K562 (cell line): ENCODE measurements around the gene FEV. TPM values are rescaled to one million over a fixed set of nuclear protein-coding genes. Genes with fewer than 3 reads are reported as not detected.
A peak's percentile ranks its signal among the peaks of the same experiment; 100 is the strongest.

Experiments
- ARID2 ChIP-seq: fragments of 450-650 bp; IDR thresholded peaks from 2 replicates; pipeline ENCODE4 v1.6.1; 2017; ENCODE audit warnings: antibody characterized with exemption, mild to moderate bottlenecking
- CBFA2T2 ChIP-seq: fragments of 450-650 bp; conservative IDR thresholded peaks from 2 replicates; pipeline ENCODE4 v1.6.1; 2017; ENCODE audit warnings: mild to moderate bottlenecking
- CBX3 ChIP-seq, 2 experiments: IDR thresholded peaks; 1 replicate in 1 of 2; 2 replicates in 1 of 2; pipeline ENCODE4 v1.6.1; 2012; ENCODE audit warnings: inconsistent platforms in 2 of 2, low read length in 2 of 2, borderline replicate concordance in 1 of 2, control low read depth in 1 of 2
- CREM ChIP-seq: IDR thresholded peaks from 2 replicates; pipeline ENCODE4 v1.6.1; 2014; ENCODE audit warnings: antibody characterized with exemption, low read depth
- ERF ChIP-seq: fragments of 450-650 bp; formaldehyde crosslinking; IDR thresholded peaks from 2 replicates; pipeline ENCODE4 v1.4.0; 2020; ENCODE audit warnings: mild to moderate bottlenecking, mixed read lengths
- ESRRA ChIP-seq: fragments of 450-650 bp; IDR thresholded peaks from 2 replicates; pipeline ENCODE4 v1.6.1; 2014; ENCODE audit warnings: low read depth, mild to moderate bottlenecking, moderate library complexity, borderline replicate concordance
- FOXK2 ChIP-seq, 2 experiments: fragments of 450-650 bp; IDR thresholded peaks in 1 of 2; conservative IDR thresholded peaks in 1 of 2; 2 replicates each; pipeline ENCODE4 v1.6.1; 2016; ENCODE audit warnings: low read depth in 2 of 2, mild to moderate bottlenecking in 1 of 2
- FOXM1 ChIP-seq, 2 experiments: fragments of 450-650 bp in 1 of 2; sonication (generic) in 1 of 2; formaldehyde crosslinking in 1 of 2; IDR thresholded peaks; 2 replicates each; pipeline versions ENCODE4 v1.6.1 to v1.9.0; 2017 to 2022; ENCODE audit warnings: low read depth in 2 of 2, mild to moderate bottlenecking in 2 of 2, missing genetic modification reagents in 1 of 2, moderate library complexity in 1 of 2
- ILF3 ChIP-seq: fragments of 450-650 bp; IDR thresholded peaks from 2 replicates; pipeline ENCODE4 v1.6.1; 2018; ENCODE audit warnings: antibody characterized with exemption, mild to moderate bottlenecking, moderate library complexity, borderline replicate concordance
- IRF2 ChIP-seq: sonication (generic); formaldehyde crosslinking; IDR thresholded peaks from 2 replicates; pipeline ENCODE4 v1.8.1; 2022; ENCODE audit warnings: mild to moderate bottlenecking, missing genetic modification reagents
- MIER1 ChIP-seq: fragments of 450-650 bp; IDR thresholded peaks from 2 replicates; pipeline ENCODE4 v1.6.1; 2016; ENCODE audit warnings: antibody characterized with exemption, mild to moderate bottlenecking, low read depth
- PHF20 ChIP-seq: fragments of 450-650 bp; IDR thresholded peaks from 2 replicates; pipeline ENCODE4 v1.6.1; 2018; ENCODE audit not compliant: partially characterized antibody
- PHF8 ChIP-seq: fragments of 200-600 bp; sonication (generic); IDR thresholded peaks from 2 replicates; pipeline ENCODE4 v1.6.1; 2012; ENCODE audit warnings: mixed run types, mild to moderate bottlenecking, inconsistent platforms, low read length, moderate library complexity, borderline replicate concordance
- PTTG1 ChIP-seq: fragments of 450-650 bp; IDR thresholded peaks from 2 replicates; pipeline ENCODE4 v1.6.1; 2016; ENCODE audit warnings: low read depth, mild to moderate bottlenecking, missing genetic modification characterization, missing compliant biosample characterization
- RAD21 ChIP-seq, 2 experiments: fragments of 250-450 bp in 1 of 2; fragments of 450-650 bp in 1 of 2; sonication (Bioruptor Pico) in 1 of 2; formaldehyde crosslinking in 1 of 2; IDR thresholded peaks in 1 of 2; conservative IDR thresholded peaks in 1 of 2; 2 replicates each; pipeline versions ENCODE4 v1.4.0 to v1.8.0; 2020 to 2022; ENCODE audit warnings: mild to moderate bottlenecking in 2 of 2, moderate library complexity in 1 of 2
- RAD51 ChIP-seq: fragments of 450-650 bp; IDR thresholded peaks from 2 replicates; pipeline ENCODE4 v1.7.1; 2016; ENCODE audit warnings: low read depth, mild to moderate bottlenecking, borderline replicate concordance
- RFX7 ChIP-seq: fragments of 250-450 bp; sonication (Bioruptor Pico); IDR thresholded peaks from 2 replicates; pipeline ENCODE4 v1.5.1; 2021; ENCODE audit warnings: mild to moderate bottlenecking
- STAT5B ChIP-seq: fragments of 250-450 bp; sonication (Bioruptor Pico); IDR thresholded peaks from 2 replicates; pipeline ENCODE4 v1.8.0; 2021; ENCODE audit warnings: mild to moderate bottlenecking, inconsistent platforms
- ZNF324 ChIP-seq: fragments of 250-450 bp; sonication (Bioruptor Pico); IDR thresholded peaks from 2 replicates; pipeline ENCODE4 v1.4.0; 2020; ENCODE audit warnings: mild to moderate bottlenecking
- polyA plus RNA-seq, 8 experiments: library from polyadenylated mRNA; depleted of rRNA in 4 of 8; stranded (reverse) in 5 of 8; unstranded in 3 of 8; fragments of >200 nt; fragmentation: Nextera tagmentation in 2 of 8; fragmentation: Illumina TruSeq in 1 of 8; extraction: Ambion mirVana in 2 of 8; extraction: Trizol in 1 of 8; gene quantifications; 2 replicates each; pipeline versions ENCODE4 v1.2.1 to v1.2.3, GENCODE V29; 2011 to 2014; ENCODE audit warnings: inconsistent platforms in 1 of 8, missing spikeins in 1 of 8
- total RNA-seq, 7 experiments: library from RNA; depleted of rRNA in 6 of 7; stranded (reverse); fragments of >200 nt in 6 of 7; fragmentation: Illumina TruSeq in 2 of 7; extraction: Trizol in 2 of 7; gene quantifications; 2 replicates each; pipeline versions ENCODE4 v1.2.1 to v1.2.3, GENCODE V29; 2011 to 2021; ENCODE audit warnings: low replicate concordance in 1 of 7
- TF ChIP-seq, protein P1 (sequence below): fragments of 250-450 bp; sonication (Bioruptor Pico); IDR thresholded peaks from 2 replicates; pipeline ENCODE4 v1.8.0; 2022; ENCODE audit warnings: inconsistent platforms, mild to moderate bottlenecking, moderate library complexity, borderline replicate concordance
- TF ChIP-seq, protein P2 (sequence below): fragments of 250-450 bp; sonication (Bioruptor Pico); IDR thresholded peaks from 2 replicates; pipeline ENCODE4 v1.4.0; 2020

FEV gene
- total and polyA plus RNA-seq, 9 of the 15 experiments (the other 6 are each of a cell fraction or from before 2014, with no cell fraction given), result 0.08 to 1.6 (median 0.62) TPM; not detected in 1

DNA sequence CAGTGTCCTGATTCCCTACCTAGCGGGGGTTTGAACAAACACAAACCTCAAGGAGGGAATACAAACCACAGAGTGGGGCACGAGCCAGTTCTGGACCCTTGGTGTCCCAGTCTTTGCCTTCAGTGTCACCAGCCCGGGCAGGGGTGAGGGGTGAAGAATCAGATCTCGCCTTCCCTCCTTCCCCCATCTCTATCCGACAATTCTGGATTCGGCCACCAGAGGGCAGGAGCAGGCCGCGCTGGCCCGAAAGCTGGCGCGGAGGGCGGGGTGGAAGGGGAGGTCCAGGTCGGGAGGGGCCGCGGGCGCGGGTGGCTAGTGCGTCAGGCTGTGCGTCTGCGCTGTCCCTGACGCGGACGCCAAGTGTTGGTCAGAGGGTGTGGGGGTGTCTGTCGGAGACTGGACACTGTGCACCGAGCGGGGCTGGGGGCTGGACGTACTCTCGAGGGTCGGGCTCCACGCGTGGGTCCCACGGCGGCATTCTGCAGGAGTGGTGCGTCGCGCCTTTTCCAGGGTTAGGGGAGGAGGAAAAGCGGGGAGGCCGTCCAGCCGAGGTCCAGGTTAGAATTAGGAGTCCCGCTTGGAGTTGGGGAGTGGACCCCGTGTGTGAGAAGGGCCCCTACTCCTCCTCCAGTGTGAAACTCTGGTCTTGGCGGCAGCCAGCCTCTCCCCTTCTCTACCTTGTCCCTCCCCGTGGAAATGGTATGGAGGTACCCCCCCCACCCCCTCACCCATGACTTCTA, 11.2 kb upstream of the FEV start (continued):
- TF ChIP-seq, protein P1, sequence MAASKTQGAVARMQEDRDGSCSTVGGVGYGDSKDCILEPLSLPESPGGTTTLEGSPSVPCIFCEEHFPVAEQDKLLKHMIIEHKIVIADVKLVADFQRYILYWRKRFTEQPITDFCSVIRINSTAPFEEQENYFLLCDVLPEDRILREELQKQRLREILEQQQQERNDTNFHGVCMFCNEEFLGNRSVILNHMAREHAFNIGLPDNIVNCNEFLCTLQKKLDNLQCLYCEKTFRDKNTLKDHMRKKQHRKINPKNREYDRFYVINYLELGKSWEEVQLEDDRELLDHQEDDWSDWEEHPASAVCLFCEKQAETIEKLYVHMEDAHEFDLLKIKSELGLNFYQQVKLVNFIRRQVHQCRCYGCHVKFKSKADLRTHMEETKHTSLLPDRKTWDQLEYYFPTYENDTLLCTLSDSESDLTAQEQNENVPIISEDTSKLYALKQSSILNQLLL, result no peak
- TF ChIP-seq ILF3, result no peak
- TF ChIP-seq, protein P2, sequence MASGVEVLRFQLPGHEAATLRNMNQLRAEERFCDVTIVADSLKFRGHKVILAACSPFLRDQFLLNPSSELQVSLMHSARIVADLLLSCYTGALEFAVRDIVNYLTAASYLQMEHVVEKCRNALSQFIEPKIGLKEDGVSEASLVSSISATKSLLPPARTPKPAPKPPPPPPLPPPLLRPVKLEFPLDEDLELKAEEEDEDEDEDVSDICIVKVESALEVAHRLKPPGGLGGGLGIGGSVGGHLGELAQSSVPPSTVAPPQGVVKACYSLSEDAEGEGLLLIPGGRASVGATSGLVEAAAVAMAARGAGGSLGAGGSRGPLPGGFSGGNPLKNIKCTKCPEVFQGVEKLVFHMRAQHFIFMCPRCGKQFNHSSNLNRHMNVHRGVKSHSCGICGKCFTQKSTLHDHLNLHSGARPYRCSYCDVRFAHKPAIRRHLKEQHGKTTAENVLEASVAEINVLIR (CRISPR knock-in tag), result peak; percentile 59
- TF ChIP-seq CREM, result peak; percentile 96
- peak; percentile 17; the same call in 1 of the 2 replicates for TF ChIP-seq ESRRA
- TF ChIP-seq ARID2, result no peak
- TF ChIP-seq RAD21 (CRISPR knock-in tag; conservative IDR thresholded peaks at IDR 0.05 in 1 of 2, IDR thresholded peaks at IDR 0.05 in 1 of 2), result peak; percentile 62 to 71
- no peak for TF ChIP-seq STAT5B (CRISPR knock-in tag)
- no peak for TF ChIP-seq RFX7 (CRISPR knock-in tag)
- peak; percentile 79; the same call in 1 of the 2 replicates for TF ChIP-seq PHF8
- no peak for TF ChIP-seq IRF2 (CRISPR knock-in tag)
- no peak for TF ChIP-seq PTTG1
- no peak for TF ChIP-seq ZNF324 (CRISPR knock-in tag)
- TF ChIP-seq FOXK2 (conservative IDR thresholded peaks at IDR 0.05 in 1 of 2, IDR thresholded peaks at IDR 0.05 in 1 of 2; ENCODE audit: low read depth in 2 of 2), result peak; percentile 11 to 40; a peak in 2 of 4 replicates
- no peak for TF ChIP-seq FOXM1 (IDR thresholded peaks at IDR 0.05; ENCODE audit: low read depth)
- no peak for TF ChIP-seq FOXM1 (CRISPR knock-in tag; IDR thresholded peaks at IDR 0.05; ENCODE audit: low read depth)
- TF ChIP-seq MIER1, result no peak
- no peak for TF ChIP-seq ERF (CRISPR knock-in tag)
- TF ChIP-seq CBX3 (IDR thresholded peaks at IDR 0.05; ENCODE audit: borderline replicate concordance in 1 of 2, low read length in 2 of 2), result no peak
- no peak for TF ChIP-seq CBFA2T2
- no peak for TF ChIP-seq RAD51
- peak; percentile 67 for TF ChIP-seq PHF20
